HepG2 (cell line): ENCODE measurements around the gene SNX21. TPM values are rescaled to one million over a fixed set of nuclear protein-coding genes. Genes with fewer than 3 reads are reported as not detected.

ENCODE experiments used
- CBX2 ChIP-seq, 2 experiments: fragments of 200-600 bp in 1 of 2; sonication (generic); formaldehyde crosslinking in 1 of 2; IDR thresholded peaks; 2 replicates each; pipeline versions ENCODE4 v1.7.0 to v1.8.1; 2018 to 2022; ENCODE audit warnings: low read depth in 2 of 2, low read length in 1 of 2, mild to moderate bottlenecking in 1 of 2, missing genetic modification reagents in 1 of 2
- KDM6A ChIP-seq: IDR thresholded peaks from 2 replicates; pipeline ENCODE4 v1.6.1; 2016; ENCODE audit warnings: low read depth
- MAFF ChIP-seq: IDR thresholded peaks from 2 replicates; pipeline ENCODE4 v1.6.1; 2011; ENCODE audit warnings: low read depth, low read length, improper control_type of control experiment
- NFE2 ChIP-seq: sonication (generic); formaldehyde crosslinking; IDR thresholded peaks from 2 replicates; pipeline ENCODE4 v1.4.0; 2020; ENCODE audit warnings: missing genetic modification reagents
- PPARG ChIP-seq: conservative IDR thresholded peaks from 2 replicates; pipeline ENCODE4 v1.6.1; 2016; ENCODE audit warnings: missing biosample characterization, missing genetic modification reagents
- PRDM10 ChIP-seq: sonication (generic); formaldehyde crosslinking; IDR thresholded peaks from 2 replicates; pipeline ENCODE4 v1.4.0; 2020; ENCODE audit warnings: low read depth, missing genetic modification reagents
- RCOR2 ChIP-seq: IDR thresholded peaks from 2 replicates; pipeline ENCODE4 v1.6.1; 2016; ENCODE audit warnings: missing biosample characterization, missing genetic modification reagents
- RFX3 ChIP-seq: IDR thresholded peaks from 2 replicates; pipeline ENCODE4 v1.6.1; 2016; ENCODE audit warnings: missing biosample characterization, missing genetic modification reagents
- RXRB ChIP-seq: IDR thresholded peaks from 2 replicates; pipeline ENCODE4 v1.6.1; 2016; ENCODE audit warnings: borderline replicate concordance, missing genetic modification reagents, missing compliant biosample characterization
- SATB2 ChIP-seq: sonication (generic); formaldehyde crosslinking; IDR thresholded peaks from 2 replicates; pipeline ENCODE4 v1.5.0; 2020; ENCODE audit warnings: missing genetic modification reagents
- TBX2 ChIP-seq: sonication (generic); formaldehyde crosslinking; IDR thresholded peaks from 2 replicates; pipeline ENCODE4 v1.5.0; 2020; ENCODE audit warnings: missing genetic modification reagents, mild to moderate bottlenecking, borderline replicate concordance
- TEF ChIP-seq: sonication (generic); formaldehyde crosslinking; IDR thresholded peaks from 2 replicates; pipeline ENCODE4 v1.5.0; 2020; ENCODE audit warnings: missing genetic modification reagents
- U2AF2 ChIP-seq: fragments of 200-400 bp; formaldehyde crosslinking; IDR thresholded peaks from 2 replicates; pipeline ENCODE4 v1.6.1; 2017; ENCODE audit warnings: low read depth, mild to moderate bottlenecking, low read length
- ZFP36L1 ChIP-seq: sonication (generic); formaldehyde crosslinking; IDR thresholded peaks from 2 replicates; pipeline ENCODE4 v1.8.0; 2022; ENCODE audit warnings: mild to moderate bottlenecking, missing genetic modification reagents, moderate library complexity
- ZNF329 ChIP-seq: sonication (generic); formaldehyde crosslinking; IDR thresholded peaks from 2 replicates; pipeline ENCODE4 v1.9.0; 2021; ENCODE audit warnings: low read depth, mild to moderate bottlenecking, missing genetic modification reagents
- ZNF33A ChIP-seq: sonication (generic); formaldehyde crosslinking; IDR thresholded peaks from 2 replicates; pipeline ENCODE4 v1.5.1; 2020; ENCODE audit warnings: missing genetic modification reagents, mild to moderate bottlenecking, moderate library complexity, borderline replicate concordance
- ZNF33B ChIP-seq: sonication (generic); formaldehyde crosslinking; IDR thresholded peaks from 2 replicates; pipeline ENCODE4 v1.5.1; 2020; ENCODE audit warnings: mild to moderate bottlenecking, missing genetic modification reagents
- ZNF777 ChIP-seq: sonication (generic); formaldehyde crosslinking; IDR thresholded peaks from 2 replicates; pipeline ENCODE4 v1.4.0; 2020; ENCODE audit warnings: missing genetic modification reagents
- ZNF878 ChIP-seq: sonication (generic); formaldehyde crosslinking; IDR thresholded peaks from 2 replicates; pipeline ENCODE4 v1.8.1; 2023; ENCODE audit warnings: mild to moderate bottlenecking, missing genetic modification reagents, moderate library complexity
- polyA plus RNA-seq, 8 experiments: library from polyadenylated mRNA; depleted of rRNA in 3 of 8; stranded (reverse) in 7 of 8; unstranded in 1 of 8; fragments of >200 nt; fragmentation: Illumina TruSeq in 4 of 8; extraction: Trizol in 4 of 8; gene quantifications; 2 replicates each; pipeline versions ENCODE4 v1.2.1 to v1.2.3, GENCODE V29; 2011 to 2016; ENCODE audit warnings: low read depth in 4 of 8, missing spikeins in 1 of 8, mixed read lengths in 1 of 8; ENCODE audit not compliant: insufficient read depth in 1 of 8
- total RNA-seq, 5 experiments: library from RNA; depleted of rRNA; stranded (reverse); fragments of >200 nt; fragmentation: Illumina TruSeq; extraction: Trizol; gene quantifications; 2 replicates each; pipeline ENCODE4 v1.2.3, GENCODE V29; 2016; ENCODE audit warnings: low read depth in 1 of 5
- TF ChIP-seq, protein P1 (sequence below): IDR thresholded peaks from 2 replicates; pipeline ENCODE4 v1.6.1; 2012; ENCODE audit warnings: inconsistent platforms
- TF ChIP-seq, protein P2 (sequence below): sonication (generic); formaldehyde crosslinking; IDR thresholded peaks from 2 replicates; pipeline ENCODE4 v1.5.0; 2020; ENCODE audit warnings: mild to moderate bottlenecking, missing genetic modification reagents
- TF ChIP-seq, protein P3 (sequence below): sonication (generic); formaldehyde crosslinking; IDR thresholded peaks from 2 replicates; pipeline ENCODE4 v1.8.1; 2023; ENCODE audit warnings: mild to moderate bottlenecking, inconsistent platforms, moderate library complexity, missing genetic modification reagents, borderline replicate concordance

SNX21 gene
- total and polyA plus RNA-seq, 2 of the 13 experiments (the other 11 are each of a cell fraction or from before 2014, with no cell fraction given), result 7.7 to 12.8 TPM

DNA sequence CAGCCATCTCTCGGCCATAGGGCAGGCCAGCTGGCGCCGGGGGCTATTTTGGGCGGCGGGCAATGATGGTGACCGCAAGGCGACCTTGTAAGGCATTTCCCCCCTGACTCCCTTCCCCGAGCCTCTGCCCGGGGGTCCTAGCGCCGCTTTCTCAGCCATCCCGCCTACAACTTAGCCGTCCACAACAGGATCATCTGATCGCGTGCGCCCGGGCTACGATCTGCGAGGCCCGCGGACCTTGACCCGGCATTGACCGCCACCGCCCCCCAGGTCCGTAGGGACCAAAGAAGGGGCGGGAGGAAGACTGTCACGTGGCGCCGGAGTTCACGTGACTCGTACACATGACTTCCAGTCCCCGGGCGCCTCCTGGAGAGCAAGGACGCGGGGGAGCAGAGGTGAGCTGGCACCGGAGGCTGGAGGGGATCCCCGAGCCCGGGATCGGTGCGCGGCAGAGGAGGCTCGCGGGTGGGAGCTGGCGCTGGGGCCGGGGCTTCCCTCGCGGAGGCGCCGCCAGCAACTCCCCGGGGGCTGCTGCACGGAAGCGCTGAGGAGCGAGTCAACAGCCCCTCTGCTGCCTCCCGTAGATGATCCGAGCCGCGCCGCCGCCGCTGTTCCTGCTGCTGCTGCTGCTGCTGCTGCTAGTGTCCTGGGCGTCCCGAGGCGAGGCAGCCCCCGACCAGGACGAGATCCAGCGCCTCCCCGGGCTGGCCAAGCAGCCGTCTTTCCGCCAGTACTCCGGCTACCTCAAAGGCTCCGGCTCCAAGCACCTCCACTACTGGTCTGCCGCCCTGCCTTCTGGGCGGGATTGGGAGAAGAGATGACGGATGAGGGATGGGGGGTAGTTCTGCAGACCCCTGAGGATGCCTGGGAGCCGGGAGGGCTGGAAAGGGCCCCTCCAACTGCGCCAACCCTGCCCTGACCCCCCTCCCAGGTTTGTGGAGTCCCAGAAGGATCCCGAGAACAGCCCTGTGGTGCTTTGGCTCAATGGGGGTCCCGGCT is 57.7 kb downstream of the SNX21 start, which contains the start of the genes CTSA and NEURL2 (continued):
- TF ChIP-seq KDM6A (peak; percentile 91), TBX2 (CRISPR knock-in tag) (peak; percentile 99), NFE2 (0 out of 2 replicates have a peak, but pooled peaks have one; percentile 59), ZNF878 (CRISPR knock-in tag) (peak; percentile 100), ZNF33B (CRISPR knock-in tag) (peak; percentile 95; the same call in 1 of the 2 replicates), ZNF777 (CRISPR knock-in tag) (peak; percentile 80), MAFF (peak; percentile 33; the same call in 1 of the 2 replicates), ZNF33A (CRISPR knock-in tag) (no peak), RCOR2 (CRISPR knock-in tag) (peak; percentile 91), PRDM10 (CRISPR knock-in tag) (peak; percentile 94), TEF (peak; percentile 88; the same call in 1 of the 2 replicates), U2AF2 (peak; percentile 94), SATB2 (peak; percentile 93), PPARG (peak; percentile 93), RXRB (CRISPR knock-in tag) (peak; percentile 100), RFX3 (CRISPR knock-in tag) (peak; percentile 65), ZNF329 (CRISPR knock-in tag) (peak; percentile 90), CBX2 (IDR thresholded peaks at IDR 0.05; ENCODE audit: low read depth, low read length) (no peak), CBX2 (CRISPR knock-in tag; IDR thresholded peaks at IDR 0.05; ENCODE audit: low read depth) (peak; percentile 41; the same call in 1 of the 2 replicates), ZFP36L1 (peak; percentile 99)
- TF ChIP-seq, protein P1, sequence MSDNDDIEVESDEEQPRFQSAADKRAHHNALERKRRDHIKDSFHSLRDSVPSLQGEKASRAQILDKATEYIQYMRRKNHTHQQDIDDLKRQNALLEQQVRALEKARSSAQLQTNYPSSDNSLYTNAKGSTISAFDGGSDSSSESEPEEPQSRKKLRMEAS, result peak; percentile 99
- TF ChIP-seq, protein P2, sequence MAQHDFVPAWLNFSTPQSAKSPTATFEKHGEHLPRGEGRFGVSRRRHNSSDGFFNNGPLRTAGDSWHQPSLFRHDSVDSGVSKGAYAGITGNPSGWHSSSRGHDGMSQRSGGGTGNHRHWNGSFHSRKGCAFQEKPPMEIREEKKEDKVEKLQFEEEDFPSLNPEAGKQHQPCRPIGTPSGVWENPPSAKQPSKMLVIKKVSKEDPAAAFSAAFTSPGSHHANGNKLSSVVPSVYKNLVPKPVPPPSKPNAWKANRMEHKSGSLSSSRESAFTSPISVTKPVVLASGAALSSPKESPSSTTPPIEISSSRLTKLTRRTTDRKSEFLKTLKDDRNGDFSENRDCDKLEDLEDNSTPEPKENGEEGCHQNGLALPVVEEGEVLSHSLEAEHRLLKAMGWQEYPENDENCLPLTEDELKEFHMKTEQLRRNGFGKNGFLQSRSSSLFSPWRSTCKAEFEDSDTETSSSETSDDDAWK, result no peak
- TF ChIP-seq, protein P3, sequence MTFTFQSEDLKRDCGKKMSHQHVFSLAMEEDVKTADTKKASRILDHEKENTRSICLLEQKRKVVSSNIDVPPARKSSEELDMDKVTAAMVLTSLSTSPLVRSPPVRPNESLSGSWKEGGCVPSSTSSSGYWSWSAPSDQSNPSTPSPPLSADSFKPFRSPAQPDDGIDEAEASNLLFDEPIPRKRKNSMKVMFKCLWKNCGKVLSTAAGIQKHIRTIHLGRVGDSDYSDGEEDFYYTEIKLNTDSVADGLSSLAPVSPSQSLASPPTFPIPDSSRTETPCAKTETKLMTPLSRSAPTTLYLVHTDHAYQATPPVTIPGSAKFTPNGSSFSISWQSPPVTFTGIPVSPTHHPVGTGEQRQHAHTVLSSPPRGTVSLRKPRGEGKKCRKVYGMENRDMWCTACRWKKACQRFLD (CRISPR knock-in tag), result peak; percentile 96
